ENCODE data around the gene RGS3.

GRCh38 chr9:113482991-113483675 is 19.6 kb downstream of the RGS3 start:
- TF ChIP-seq CTCF (IDR thresholded peaks at IDR 0.05 in 2 of 3, conservative IDR thresholded peaks at IDR 0.05 in 1 of 3; ENCODE audit: borderline replicate concordance in 1 of 3, insufficient read depth in 1 of 3, low read depth in 2 of 3, low read length in 2 of 3) (no peak), EZH2 (IDR thresholded peaks at IDR 0.05) (no peak), EZH2phosphoT487 (IDR thresholded peaks at IDR 0.05; ENCODE audit: borderline replicate concordance) (no peak), POLR2A (IDR thresholded peaks at IDR 0.05; ENCODE audit: borderline replicate concordance, extremely low read depth, insufficient read depth, insufficient read length) (no peak), CEBPB (IDR thresholded peaks at IDR 0.05; ENCODE audit: low read depth) (no peak), RAD21 (IDR thresholded peaks at IDR 0.05; ENCODE audit: low read depth) (no peak), POLR2AphosphoS5 (IDR thresholded peaks at IDR 0.05; ENCODE audit: low read depth, low read length) (no peak), REST (IDR thresholded peaks at IDR 0.05; ENCODE audit: low read depth) (no peak), ATF3 (IDR thresholded peaks at IDR 0.05) (no peak)
